Bronchial epithelial cell (primary cell): ENCODE measurements around the gene FBXO17. TPM values are rescaled to one million over a fixed set of nuclear protein-coding genes. Genes with fewer than 3 reads are reported as not detected.
"Not testable (repeated sequence)": the region's sequence is repeated elsewhere in the genome, so short reads cannot be mapped to it uniquely, and the experiment has no call there.

Source experiments
- DNase-seq: peaks from one replicate; pipeline ENCODE4 v3.0.0-alpha.2; 2010; ENCODE audit warnings: low read depth
- FAIRE-seq: peaks from 2 replicates; lab custom pipeline; 2011; peaks lifted over from hg19 to GRCh38; lab: Jason Lieb, UNC
- H3K27me3 ChIP-seq: 2 replicates; pipeline ENCODE4 v1.5.1; 2011; ENCODE audit warnings: low read length; ENCODE audit not compliant: control insufficient read depth, insufficient read depth
- H3K36me3 ChIP-seq: 2 replicates; pipeline ENCODE4 v1.5.1; 2011; ENCODE audit warnings: low read length; ENCODE audit not compliant: control insufficient read depth, insufficient read depth
- H3K4me3 ChIP-seq: 2 replicates; pipeline ENCODE4 v1.5.1; 2011; ENCODE audit warnings: mild to moderate bottlenecking, low read depth, low read length, control low read depth
- total RNA-seq: library from RNA; depleted of rRNA; stranded (reverse); fragments of >200 nt; gene quantifications from 2 replicates; pipeline ENCODE4 v1.2.1, GENCODE V29; 2014
- TF ChIP-seq, protein P1 (sequence below): IDR thresholded peaks from 2 replicates; pipeline ENCODE4 v1.5.1; 2011; ENCODE audit warnings: mild to moderate bottlenecking, moderate library complexity, low read length, control low read depth, inconsistent platforms; ENCODE audit not compliant: insufficient read depth, severe bottlenecking

Gene FBXO17
- total RNA-seq, 1 donor from 2014 or later: 11.6 TPM

DNA sequence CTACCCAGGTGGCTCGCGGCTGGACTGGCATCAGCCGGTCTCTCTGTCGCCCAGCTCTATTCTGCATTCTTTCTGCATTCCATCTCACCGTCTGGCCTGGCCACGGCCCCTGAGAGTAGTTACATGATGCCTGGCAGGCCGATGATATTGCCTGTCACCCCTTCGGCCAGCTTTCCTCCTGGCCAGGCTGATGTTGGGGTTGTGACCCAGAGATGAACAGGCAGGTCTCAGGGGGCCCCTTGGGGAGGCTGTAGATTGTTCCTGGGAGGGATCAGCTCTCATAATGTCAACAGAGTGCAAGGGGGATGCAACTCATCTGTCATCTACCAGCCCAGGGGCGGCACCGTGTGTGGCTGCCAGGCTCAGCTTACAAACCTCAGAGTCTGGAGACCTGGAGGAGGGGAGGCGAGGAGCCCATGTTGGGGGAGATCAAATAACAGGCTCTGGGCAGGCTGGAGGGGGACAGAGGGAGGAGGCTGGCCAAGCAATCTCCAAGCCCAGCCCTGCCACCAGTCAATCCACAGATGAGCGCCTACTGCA is 13.6 kb upstream of the FBXO17 start:
- FAIRE-seq (no peak), DNase-seq (no peak)
- Histone ChIP-seq H3K36me3 (no peaks in the 10 kb centered on the region), H3K27me3 (peaks cover 2% of the 10 kb centered on the region), H3K4me3 (no peak overlapping the region)
- TF ChIP-seq, protein P1, sequence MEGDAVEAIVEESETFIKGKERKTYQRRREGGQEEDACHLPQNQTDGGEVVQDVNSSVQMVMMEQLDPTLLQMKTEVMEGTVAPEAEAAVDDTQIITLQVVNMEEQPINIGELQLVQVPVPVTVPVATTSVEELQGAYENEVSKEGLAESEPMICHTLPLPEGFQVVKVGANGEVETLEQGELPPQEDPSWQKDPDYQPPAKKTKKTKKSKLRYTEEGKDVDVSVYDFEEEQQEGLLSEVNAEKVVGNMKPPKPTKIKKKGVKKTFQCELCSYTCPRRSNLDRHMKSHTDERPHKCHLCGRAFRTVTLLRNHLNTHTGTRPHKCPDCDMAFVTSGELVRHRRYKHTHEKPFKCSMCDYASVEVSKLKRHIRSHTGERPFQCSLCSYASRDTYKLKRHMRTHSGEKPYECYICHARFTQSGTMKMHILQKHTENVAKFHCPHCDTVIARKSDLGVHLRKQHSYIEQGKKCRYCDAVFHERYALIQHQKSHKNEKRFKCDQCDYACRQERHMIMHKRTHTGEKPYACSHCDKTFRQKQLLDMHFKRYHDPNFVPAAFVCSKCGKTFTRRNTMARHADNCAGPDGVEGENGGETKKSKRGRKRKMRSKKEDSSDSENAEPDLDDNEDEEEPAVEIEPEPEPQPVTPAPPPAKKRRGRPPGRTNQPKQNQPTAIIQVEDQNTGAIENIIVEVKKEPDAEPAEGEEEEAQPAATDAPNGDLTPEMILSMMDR: no peak

DNA sequence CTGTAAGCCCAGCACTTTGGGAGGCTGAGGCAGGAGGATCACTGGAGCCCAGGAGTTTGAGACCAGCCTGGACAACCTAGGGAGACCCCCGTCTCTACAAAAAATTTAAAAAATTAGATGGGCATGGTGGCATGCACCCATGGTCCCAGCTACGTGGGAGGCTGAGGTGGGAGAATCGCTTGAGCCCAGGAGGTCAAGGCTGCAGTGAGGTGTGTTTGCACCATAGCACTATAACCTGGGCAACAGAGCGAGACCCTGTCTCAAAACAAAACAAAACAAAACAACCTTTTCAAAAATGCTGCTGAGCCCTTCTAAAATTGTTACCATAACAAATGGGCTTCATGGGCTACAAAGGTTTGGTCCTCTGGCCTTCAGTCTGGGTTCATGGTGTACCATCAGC is 13.1 kb upstream of the FBXO17 start:
- H3K36me3 ChIP-seq, H3K27me3 ChIP-seq, FAIRE-seq, DNase-seq, H3K4me3 ChIP-seq: not testable (repeated sequence)

DNA sequence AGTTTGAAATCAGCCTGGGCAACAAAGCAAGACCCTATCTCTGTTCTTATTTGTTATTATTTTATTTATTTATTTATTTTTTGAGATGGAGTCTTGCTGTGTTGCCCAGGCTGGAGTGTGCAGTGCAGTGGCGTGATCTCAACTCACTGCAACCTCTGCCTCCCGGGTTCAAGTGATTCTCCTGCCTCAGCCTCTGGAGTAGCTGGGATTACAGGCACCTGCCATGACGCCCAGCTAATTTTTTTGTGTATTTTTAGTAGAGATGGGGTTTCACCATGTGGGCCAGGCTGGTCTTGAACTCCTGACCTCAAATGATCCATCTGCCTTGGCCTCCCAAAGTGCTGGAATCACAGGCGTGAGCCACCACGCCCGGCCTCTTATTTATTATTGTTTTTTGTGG is 12.2 kb upstream of the FBXO17 start:
- not testable (repeated sequence) for H3K27me3 ChIP-seq, DNase-seq, H3K4me3 ChIP-seq, H3K36me3 ChIP-seq, FAIRE-seq

DNA sequence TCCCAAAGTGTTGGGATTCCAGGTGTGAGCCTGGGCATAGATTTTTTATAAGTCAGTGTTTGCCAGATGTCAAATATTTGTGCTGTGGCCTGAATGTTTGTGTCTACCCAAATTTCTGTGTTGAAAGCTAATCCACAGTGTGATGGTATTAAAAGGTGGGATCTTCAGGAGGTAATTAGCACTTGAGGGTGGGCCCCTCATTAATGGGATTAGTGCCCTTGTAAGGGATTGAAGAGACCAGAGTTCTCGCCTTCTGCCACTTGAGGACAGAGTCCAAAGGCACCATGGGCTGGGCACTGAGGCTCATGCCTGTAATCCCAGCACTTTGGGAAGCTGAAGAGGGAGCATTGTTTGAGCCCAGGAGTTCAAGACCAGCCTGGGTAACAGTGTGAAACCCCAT is 9.7 kb upstream of the FBXO17 start:
- DNase-seq: no peak
- H3K27me3 ChIP-seq: peaks cover 2% of the 10 kb centered on the region
- TF ChIP-seq, protein P1: no peak
- FAIRE-seq: no peak
- no peaks in the 10 kb centered on the region for H3K36me3 ChIP-seq
- H3K4me3 ChIP-seq: no peak overlapping the region

DNA sequence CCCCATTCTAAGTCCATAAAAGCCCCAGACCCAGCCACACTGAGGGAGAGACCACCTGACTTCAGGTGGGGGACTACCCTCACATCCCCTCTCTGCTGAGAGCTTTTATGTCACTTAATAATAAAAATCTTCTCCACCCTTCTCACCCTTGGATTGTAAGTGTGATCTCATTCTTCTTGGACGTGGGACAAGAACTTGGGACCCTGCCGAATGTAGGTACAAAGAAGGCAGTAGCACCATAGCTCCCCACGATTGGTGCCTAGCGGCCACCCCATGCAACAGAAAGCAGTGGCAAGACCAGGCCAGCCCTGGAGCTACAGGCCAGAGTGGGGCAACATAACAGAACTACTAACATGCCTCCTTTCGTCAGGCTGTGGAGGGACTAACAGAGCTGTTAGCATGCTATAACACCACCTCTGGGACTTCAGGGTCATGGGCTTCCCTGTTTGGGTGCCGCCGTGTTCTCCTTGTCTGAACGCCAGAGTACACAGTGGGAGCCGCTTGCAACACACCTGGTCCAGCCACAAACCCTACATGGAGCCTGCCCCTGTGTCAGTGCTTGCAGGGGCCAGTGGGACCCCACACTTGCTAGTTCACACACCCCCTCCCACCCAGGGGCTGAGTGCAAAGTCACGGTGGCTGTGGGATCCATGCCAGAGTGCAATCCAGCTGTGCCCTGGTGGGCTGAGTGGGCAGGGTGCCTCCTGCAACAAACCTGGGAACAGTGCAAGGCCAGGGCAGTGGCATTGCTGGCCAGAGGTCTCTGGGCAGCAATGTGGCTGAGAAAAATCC is 5.2 kb upstream of the FBXO17 start:
- H3K27me3 ChIP-seq: no peaks in the 10 kb centered on the region
- H3K4me3 ChIP-seq: no peak overlapping the region
- DNase-seq (no peak), FAIRE-seq (peak; percentile 72)
- TF ChIP-seq, protein P1: no peak
- no peaks in the 10 kb centered on the region for H3K36me3 ChIP-seq

DNA sequence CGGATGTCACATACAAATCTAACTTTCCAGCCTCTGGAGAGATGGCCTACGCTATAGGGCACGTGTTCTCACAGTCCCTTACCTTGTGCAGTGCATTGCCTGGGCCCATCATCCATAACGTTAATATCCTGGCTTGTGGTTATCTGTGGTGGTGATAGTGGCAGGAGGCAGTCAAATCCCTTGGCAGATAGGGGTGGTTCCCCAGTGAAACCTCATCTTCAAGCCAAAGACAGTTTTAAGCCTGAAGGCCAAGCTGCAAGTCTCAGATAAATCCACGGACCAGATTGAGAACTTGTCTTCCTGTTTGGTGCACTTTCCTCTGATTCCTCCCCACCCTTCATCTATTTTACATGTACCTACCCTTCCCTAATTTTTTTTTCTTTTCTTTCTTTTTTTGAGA is 4.3 kb upstream of the FBXO17 start:
- TF ChIP-seq, protein P1: no peak
- H3K4me3 ChIP-seq: no peak overlapping the region
- FAIRE-seq (no peak), DNase-seq (no peak)
- H3K36me3 ChIP-seq: no peaks in the 10 kb centered on the region
- no peaks in the 10 kb centered on the region for H3K27me3 ChIP-seq
